Stimulated activated CD4-positive, alpha-beta T cell treated with anti-CD3 and anti-CD28 coated beads, Interleukin-1b, Interleukin-23, amount 100 ng/mL, for 4 hours (primary cell): Measurements from ENCODE around the gene GRID2.

Source experiments
- DNase-seq, 2 donors: peaks; one replicate each; pipeline ENCODE4 v3.0.0-alpha.2; 2020; ENCODE audit warnings: low read depth in 2 of 2

GRID2 gene

DNA sequence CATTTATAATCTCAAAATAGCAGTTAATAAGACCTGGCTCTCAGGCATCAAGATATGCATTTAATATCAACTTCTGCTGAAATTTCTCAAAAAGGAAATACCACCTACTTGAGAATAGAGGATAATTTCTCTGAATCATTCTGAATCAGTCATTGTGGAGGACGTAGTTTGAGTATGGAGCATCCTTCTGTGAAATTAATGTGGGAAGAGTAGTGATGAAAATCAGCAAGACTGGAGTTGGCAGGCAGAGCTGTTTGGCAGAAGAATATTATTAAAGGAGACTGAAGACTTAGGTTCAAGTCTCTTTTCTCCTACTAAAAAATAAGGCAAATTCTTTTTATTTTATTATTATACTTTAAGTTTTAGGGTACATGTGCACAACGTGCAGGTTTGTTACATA is 1199.2 kb downstream of the GRID2 start:
- no peak for DNase-seq

DNA sequence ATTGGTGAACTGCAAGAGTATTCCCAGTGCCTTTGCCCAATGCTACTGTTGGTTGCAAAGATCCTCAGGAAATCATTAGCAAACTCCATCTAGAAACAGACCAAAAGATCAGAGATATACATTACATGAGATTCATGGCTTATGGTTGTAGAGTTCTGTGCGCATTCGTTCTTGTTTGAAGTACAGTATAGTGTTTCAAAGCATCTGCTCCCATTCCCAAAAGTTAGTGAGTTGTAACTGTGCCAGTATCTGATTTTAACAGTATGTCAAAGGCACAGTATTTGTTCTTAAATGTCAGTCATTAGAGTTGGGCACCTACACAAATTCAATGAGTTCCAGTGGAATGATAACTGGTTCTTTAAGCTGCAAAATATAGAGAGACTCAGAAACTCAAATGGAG is 1210.1 kb downstream of the GRID2 start:
- DNase-seq, result no peak

- no peak for DNase-seq
These were observed 1211.4 kb downstream of the GRID2 start for GRCh38 chr4:93515208-93515607.

- DNase-seq, result no peak
These were observed 1226.1 kb downstream of the GRID2 start for GRCh38 chr4:93529692-93530372.

GRCh38 chr4:93532234-93532633 is 1228.5 kb downstream of the GRID2 start:
- DNase-seq, result no peak

DNA sequence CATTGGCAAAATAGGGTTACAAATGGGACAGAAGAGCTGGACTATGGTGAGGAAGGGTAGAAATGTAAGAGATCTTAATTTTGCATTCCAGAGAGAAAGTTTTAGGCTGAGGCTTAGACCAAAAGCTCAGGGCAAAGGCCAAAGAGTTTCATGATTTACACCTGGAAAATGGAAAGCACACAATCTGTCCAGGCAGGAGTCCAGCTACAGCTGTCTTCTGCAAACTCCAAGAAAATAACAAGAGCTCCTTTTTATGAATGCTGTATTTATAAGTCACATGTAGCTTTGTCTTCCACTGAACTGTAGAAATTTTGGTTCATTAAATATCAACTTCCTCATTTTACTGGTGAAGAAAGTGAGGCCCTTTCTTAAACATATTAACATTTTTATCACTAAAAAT is 1236.8 kb downstream of the GRID2 start:
- DNase-seq, result no peak

DNA sequence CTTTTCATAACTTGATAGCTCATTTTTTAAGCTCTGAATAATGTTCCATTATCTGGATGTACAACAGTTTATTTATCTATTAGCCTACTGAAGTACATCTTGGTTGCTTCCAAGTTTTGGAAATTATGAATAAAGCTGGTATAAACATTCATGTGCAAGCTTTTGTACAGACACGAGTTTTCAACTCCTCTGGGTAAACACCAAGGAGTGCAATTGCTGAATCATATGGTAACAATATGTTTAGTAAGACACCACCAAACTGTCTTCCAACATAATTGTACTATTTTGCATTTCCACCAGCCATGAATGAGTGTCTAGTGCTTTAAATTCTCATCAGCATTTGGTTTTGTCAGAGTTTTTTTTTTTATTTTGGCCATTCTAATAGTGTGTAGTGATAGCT is 1258.1 kb downstream of the GRID2 start:
- no peak for DNase-seq

DNA sequence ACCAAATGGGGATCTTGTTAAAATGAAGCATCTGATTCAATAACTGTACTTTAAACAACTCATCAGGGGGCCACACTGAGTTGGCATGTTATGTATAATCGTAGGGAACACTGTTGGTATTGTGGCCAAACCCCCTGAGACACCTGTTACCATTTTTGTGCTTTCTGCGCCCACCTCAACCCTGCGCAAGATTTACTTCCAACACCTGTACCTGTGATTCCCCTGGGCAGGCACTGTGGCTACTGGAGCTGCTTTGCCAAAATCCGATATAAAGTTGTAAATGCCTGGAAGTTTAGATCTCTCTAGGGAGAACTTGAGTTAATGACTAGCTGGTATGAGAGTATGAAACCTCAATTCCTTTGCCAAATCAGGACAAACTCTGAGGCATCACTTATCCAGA is 1265.0 kb downstream of the GRID2 start:
- no peak for DNase-seq

DNA sequence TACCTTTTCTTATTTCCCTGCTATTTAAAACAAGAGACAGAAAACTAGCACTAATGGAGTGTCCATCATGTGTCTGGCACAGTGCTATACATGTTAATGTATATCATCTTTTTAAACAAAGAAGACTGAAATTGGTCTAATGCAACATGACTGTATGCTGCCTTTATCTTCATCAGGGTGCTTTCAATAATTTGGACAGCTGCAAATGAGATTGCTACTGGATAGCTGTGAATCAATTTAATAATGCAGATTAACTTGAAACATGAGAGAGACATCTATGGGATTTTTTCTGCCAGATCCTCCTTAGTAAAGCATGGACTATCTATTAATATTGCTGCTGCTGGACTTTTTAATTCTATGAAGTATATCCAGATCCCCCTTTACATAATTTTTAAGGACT is 1269.5 kb downstream of the GRID2 start:
- no peak for DNase-seq

DNA sequence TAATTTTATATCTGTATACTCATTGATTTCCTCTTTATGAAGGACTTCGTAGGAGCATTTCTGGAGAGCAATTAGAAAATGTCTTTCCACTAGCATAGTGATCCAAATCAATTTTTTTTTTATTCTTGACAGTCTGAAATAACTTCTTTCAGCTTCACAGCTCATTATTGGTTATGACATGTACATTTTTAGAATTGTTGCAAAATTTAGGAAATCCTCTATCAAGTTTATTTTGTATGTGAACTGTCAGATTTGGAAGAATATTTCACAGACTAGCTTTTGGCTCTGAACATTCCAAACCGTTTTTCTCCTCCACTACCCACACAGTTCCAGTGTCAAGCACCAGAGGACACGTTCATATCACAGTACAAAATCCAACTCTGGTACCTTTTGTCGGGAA is 1275.2 kb downstream of the GRID2 start:
- no peak for DNase-seq

GRCh38 chr4:93605163-93605562 is 1301.4 kb downstream of the GRID2 start:
- DNase-seq, result no peak

DNA sequence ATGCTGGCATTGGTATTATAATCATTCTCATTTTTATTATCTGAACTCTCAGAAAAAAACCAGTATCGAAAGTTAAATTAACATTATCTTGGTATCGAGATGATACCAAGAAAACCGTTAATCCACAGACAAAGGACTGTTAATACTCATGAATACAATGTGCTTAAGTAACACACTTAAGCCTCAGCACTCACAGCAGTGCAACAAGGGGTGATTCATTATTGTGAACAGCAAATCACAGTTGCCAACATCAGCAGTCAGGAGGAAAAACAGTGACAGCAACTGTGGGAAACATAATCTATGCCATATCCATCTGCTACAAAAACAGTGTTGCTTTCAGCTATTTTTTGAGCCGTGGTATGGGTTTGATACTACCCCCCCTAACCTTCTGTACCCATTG is 1313.8 kb downstream of the GRID2 start:
- DNase-seq, result no peak

DNA sequence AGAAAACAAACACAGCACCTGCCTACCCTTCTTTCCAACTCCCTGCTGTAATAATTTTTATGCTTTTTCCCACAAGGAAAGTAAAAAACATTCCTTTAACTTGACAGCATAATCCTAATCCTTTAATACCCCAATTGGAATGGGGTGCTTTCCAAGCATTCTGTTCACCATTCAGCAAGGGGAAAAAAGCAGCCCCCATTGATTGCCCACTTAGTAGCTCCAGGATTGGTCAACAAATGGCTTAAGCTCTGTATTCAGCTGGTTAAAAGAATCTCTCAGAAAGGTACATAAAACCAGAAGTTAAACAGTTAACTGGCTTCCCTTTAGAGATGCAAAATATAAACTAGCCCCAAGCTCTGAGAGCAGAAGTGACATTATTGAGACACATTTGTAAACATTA is 1330.0 kb downstream of the GRID2 start:
- DNase-seq, result no peak

DNA sequence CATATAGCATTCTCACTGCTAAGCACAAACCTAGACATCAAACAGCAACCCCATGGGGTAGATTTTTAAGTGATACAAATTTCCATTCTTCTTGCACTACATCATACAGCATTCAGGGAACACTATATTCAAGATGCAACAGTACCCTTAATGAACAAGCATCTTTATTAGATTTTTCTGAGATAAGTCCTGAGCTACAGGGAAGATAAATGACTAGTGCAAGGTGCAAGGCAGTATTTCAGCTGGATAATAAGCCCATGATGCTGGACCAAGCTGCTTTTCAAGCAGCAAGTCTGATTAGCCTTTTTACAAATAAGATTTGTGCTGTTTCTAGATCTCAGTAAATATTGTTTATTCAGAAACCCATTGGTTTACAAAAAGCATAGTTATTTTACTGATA is 1332.2 kb downstream of the GRID2 start:
- no peak for DNase-seq

GRCh38 chr4:93645120-93645519 is 1341.4 kb downstream of the GRID2 start:
- no peak for DNase-seq

- DNase-seq, result no peak
These were observed 1342.6 kb downstream of the GRID2 start for GRCh38 chr4:93646233-93646930.

GRCh38 chr4:93648258-93648657 is 1344.5 kb downstream of the GRID2 start:
- DNase-seq, result no peak

DNA sequence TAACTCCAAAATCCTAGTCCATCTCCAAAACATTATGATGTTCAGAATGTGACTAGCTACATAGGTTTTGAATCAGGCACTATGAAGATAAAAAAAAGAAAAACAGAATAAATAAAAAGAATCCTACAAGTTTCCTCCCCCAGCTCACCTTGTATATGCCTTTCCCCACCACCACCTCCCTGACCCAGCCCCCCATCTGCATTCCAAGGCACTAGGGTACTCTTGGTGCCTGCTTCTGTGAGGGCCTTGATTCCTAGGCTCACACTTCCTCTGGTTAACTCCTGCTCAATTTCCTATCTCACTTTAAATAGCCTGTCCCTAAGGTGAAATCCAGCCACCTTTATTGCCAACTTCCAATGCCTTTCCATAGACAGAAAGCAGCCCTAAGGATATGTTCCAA is 1346.1 kb downstream of the GRID2 start:
- no peak for DNase-seq

- no peak for DNase-seq
These were observed 1350.4 kb downstream of the GRID2 start for GRCh38 chr4:93654211-93654610.

- no peak for DNase-seq
These were observed 1353.8 kb downstream of the GRID2 start for GRCh38 chr4:93657527-93657926.

GRCh38 chr4:93658443-93658842 is 1354.7 kb downstream of the GRID2 start:
- DNase-seq, result no peak

GRCh38 chr4:93659629-93660028 is 1355.9 kb downstream of the GRID2 start:
- DNase-seq, result no peak

DNA sequence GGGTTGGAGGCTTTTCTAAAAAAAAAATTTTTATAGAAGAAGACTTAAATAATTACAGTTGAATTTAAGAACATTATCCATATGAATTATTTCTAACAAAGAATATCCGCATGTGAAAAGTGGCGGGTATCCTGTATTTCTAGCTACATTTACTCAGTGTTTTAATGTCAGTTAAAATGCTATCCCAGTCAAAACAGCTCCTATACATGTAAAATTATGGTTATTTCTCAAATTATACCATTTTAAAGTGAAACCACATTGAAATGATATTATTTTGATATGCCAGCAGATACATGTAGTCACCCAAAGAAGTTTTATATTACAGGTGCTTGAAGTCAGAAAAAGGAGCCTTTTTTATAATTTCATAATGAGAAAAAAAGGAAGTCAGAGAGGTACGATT is 1356.3 kb downstream of the GRID2 start:
- no peak for DNase-seq

- DNase-seq, result no peak
These were observed 1366.7 kb downstream of the GRID2 start for GRCh38 chr4:93670434-93670833.
